Astrocyte (in vitro differentiated cells and primary cell): ENCODE measurements around the gene LAMB1.

Experiments used
- CTCF ChIP-seq: IDR thresholded peaks from 2 replicates; pipeline ENCODE4 v1.5.1; 2011; ENCODE audit warnings: low read depth, mild to moderate bottlenecking, inconsistent platforms, low read length, moderate library complexity; ENCODE audit not compliant: insufficient read depth
- EZH2 ChIP-seq: IDR thresholded peaks from 2 replicates; pipeline ENCODE4 v1.6.1; 2012; ENCODE audit warnings: mild to moderate bottlenecking, low read length, inconsistent platforms; ENCODE audit not compliant: insufficient read depth

- TF ChIP-seq CTCF (no peak), EZH2 (no peak)
These were observed 56.1 kb downstream of the LAMB1 start for GRCh38 chr7:107946881-107947280.
